Astrocyte of the cerebellum (primary cell): ENCODE measurements around the gene LPAR3.
A peak's percentile ranks its signal among the peaks of the same experiment; 100 is the strongest.

Experiments used
- DNase-seq: peaks from one replicate; pipeline ENCODE4 v3.0.0-alpha.2; 2011; ENCODE audit warnings: low read depth
- H3K4me3 ChIP-seq: 2 replicates; pipeline ENCODE4 v1.5.1; 2011; ENCODE audit warnings: mild to moderate bottlenecking, low read depth, low read length, moderate library complexity
- CTCF ChIP-seq: IDR thresholded peaks from 2 replicates; pipeline ENCODE4 v1.5.1; 2012; ENCODE audit warnings: low read length, low read depth, moderate library complexity, mild to moderate bottlenecking; ENCODE audit errors: missing control alignments
- in situ Hi-C: cut with HindIII; loops from 2 replicates; pipeline ENCODE4 v1.10.0; 2017; ENCODE audit warnings: low sequenced_read_pairs

LPAR3 gene

GRCh38 chr1:84892705-84893618 lies at the start of gene LPAR3:
LPAR3 (minus strand) TSS chr1:84893206; CDS start chr1:84866120, 27,086 bp downstream.
- peak within 1 kb of the TSS; percentile 39 for H3K4me3 ChIP-seq
- DNase-seq = no peak
- in situ Hi-C loops = no loop called here
- no peak for TF ChIP-seq CTCF

- H3K4me3 ChIP-seq = no peak overlapping the region
- DNase-seq = no peak
- in situ Hi-C loops = no loop called here
- no peak for TF ChIP-seq CTCF
Observed at GRCh38 chr1:84941843-84942242, 48.8 kb upstream of the LPAR3 start.

GRCh38 chr1:84940481-84940880 lies 47.5 kb upstream of the LPAR3 start:
- no peak for TF ChIP-seq CTCF
- in situ Hi-C loops = no loop called here
- DNase-seq = no peak
- H3K4me3 ChIP-seq = no peak overlapping the region

GRCh38 chr1:84939761-84940160 lies 46.8 kb upstream of the LPAR3 start:
- no peak for TF ChIP-seq CTCF
- in situ Hi-C loops = no loop called here

GRCh38 chr1:84939151-84939550 lies 46.1 kb upstream of the LPAR3 start:
- in situ Hi-C loops = no loop called here
- H3K4me3 ChIP-seq = no peak overlapping the region
- TF ChIP-seq CTCF = no peak
- DNase-seq = peak; percentile 5

More at GRCh38 chr1:84939761-84940160, 46.8 kb upstream of the LPAR3 start:
- H3K4me3 ChIP-seq = no peak overlapping the region
- no peak for DNase-seq

- in situ Hi-C loops = no loop called here
Observed at GRCh38 chr1:84936116-84936810, 43.3 kb upstream of the LPAR3 start.

More at GRCh38 chr1:84936116-84936810, 43.3 kb upstream of the LPAR3 start:
- TF ChIP-seq CTCF = peak; percentile 92
- no peak overlapping the region for H3K4me3 ChIP-seq
- DNase-seq = peak; percentile 64
